TTC549 (cell line): ENCODE measurements around the gene MAGEF1.

ENCODE experiments used
- FAIRE-seq: peaks from 2 replicates; lab custom pipeline; 2012; peaks lifted over from hg19 to GRCh38; lab: Jason Lieb, UNC

MAGEF1 gene

GRCh38 chr3:184669578-184669977, 42.3 kb downstream of the MAGEF1 start:
- FAIRE-seq, result no peak

GRCh38 chr3:184666442-184666841, 45.4 kb downstream of the MAGEF1 start:
- no peak for FAIRE-seq

- no peak for FAIRE-seq
Measured at GRCh38 chr3:184665101-184665500, 46.8 kb downstream of the MAGEF1 start.

- no peak for FAIRE-seq
Measured at GRCh38 chr3:184663756-184664155, 48.1 kb downstream of the MAGEF1 start.

- FAIRE-seq, result no peak
Measured at GRCh38 chr3:184663356-184663755, 48.5 kb downstream of the MAGEF1 start.

GRCh38 chr3:184662187-184662586, 49.7 kb downstream of the MAGEF1 start:
- no peak for FAIRE-seq

GRCh38 chr3:184660931-184661330, 50.9 kb downstream of the MAGEF1 start:
- no peak for FAIRE-seq
